Ovary (tissue), 3 donors: ENCODE results near the gene NAP1L5.

Source experiments
- CTCF ChIP-seq, 3 donors: fragments of 450-650 bp in 2 of 3; fragments of 200-600 bp in 1 of 3; IDR thresholded peaks; one replicate each; pipeline versions ENCODE4 v1.5.1 to v1.8.0; 2016 to 2022; ENCODE audit warnings: antibody characterized with exemption in 3 of 3, mild to moderate bottlenecking in 1 of 3
- EP300 ChIP-seq: sonication (generic); formaldehyde crosslinking; IDR thresholded peaks from one replicate; pipeline ENCODE4 v1.6.1; 2017; ENCODE audit warnings: antibody characterized with exemption
- POLR2A ChIP-seq: fragments of 450-650 bp; IDR thresholded peaks from one replicate; pipeline ENCODE4 v1.6.1; 2017; ENCODE audit warnings: antibody characterized with exemption, mild to moderate bottlenecking, moderate library complexity
- donor health status: DM: no; HTN: no; CAD: no.

DNA sequence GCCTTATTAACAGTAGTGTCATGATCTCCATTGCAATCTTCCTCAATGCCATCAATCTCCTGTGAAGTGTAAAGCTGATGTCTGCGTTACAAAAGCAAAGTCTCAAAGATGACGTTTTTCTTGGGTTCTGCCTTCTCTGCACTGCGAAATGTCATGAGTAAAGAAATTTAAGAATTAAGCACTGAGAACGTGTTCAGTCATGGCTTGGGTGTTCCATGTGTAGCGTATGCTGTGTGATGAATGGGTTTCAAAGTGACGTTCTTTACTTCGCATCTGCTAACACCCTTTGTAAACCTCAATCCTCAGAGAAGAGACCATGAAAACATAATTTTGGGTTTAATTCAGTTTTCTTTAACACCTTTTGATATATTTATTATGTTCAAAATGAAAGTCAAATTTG, 999 bp downstream of the NAP1L5 start:
- TF ChIP-seq POLR2A, result no peak
- TF ChIP-seq CTCF (IDR thresholded peaks at IDR 0.05), result no peak
- TF ChIP-seq EP300, result no peak
